ENCODE data around the gene HMGCS1.

- TF ChIP-seq, protein P1, sequence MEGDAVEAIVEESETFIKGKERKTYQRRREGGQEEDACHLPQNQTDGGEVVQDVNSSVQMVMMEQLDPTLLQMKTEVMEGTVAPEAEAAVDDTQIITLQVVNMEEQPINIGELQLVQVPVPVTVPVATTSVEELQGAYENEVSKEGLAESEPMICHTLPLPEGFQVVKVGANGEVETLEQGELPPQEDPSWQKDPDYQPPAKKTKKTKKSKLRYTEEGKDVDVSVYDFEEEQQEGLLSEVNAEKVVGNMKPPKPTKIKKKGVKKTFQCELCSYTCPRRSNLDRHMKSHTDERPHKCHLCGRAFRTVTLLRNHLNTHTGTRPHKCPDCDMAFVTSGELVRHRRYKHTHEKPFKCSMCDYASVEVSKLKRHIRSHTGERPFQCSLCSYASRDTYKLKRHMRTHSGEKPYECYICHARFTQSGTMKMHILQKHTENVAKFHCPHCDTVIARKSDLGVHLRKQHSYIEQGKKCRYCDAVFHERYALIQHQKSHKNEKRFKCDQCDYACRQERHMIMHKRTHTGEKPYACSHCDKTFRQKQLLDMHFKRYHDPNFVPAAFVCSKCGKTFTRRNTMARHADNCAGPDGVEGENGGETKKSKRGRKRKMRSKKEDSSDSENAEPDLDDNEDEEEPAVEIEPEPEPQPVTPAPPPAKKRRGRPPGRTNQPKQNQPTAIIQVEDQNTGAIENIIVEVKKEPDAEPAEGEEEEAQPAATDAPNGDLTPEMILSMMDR (IDR thresholded peaks at IDR 0.05), result no peak
- TF ChIP-seq POLR2A (IDR thresholded peaks at IDR 0.05), result no peak
Observed at GRCh38 chr5:43332401-43332800, 19.2 kb upstream of the HMGCS1 start.
